IMR-90 (cell line): Measurements from ENCODE around the gene PRKCA. TPM values are rescaled to one million over a fixed set of nuclear protein-coding genes. Genes with fewer than 3 reads are reported as not detected.

ENCODE experiments used
- ATAC-seq: fragments of 200-7000 bp; cut with Tn5 transposase; 2 replicates; pipeline ENCODE4 v1.9.1; 2020; ENCODE audit warnings: low read depth, mild to moderate bottlenecking, moderate library complexity
- BruUV-seq: library from RNA; stranded (reverse); fragments of 400-500 nt; replicated peaks from 2 replicates; lab custom pipeline; 2021; lab: Mats Ljungman, UMichigan
- CTCF ChIA-PET: fragments of 300-600 bp; formaldehyde crosslinking; extraction: SDS; loops from one replicate; lab custom pipeline; 2021; ENCODE audit warnings: antibody characterized with exemption; lab: Yijun Ruan, JAX
- POLR2A ChIA-PET: fragments of 300-600 bp; sonication (Branson Sonifier 250); formaldehyde crosslinking; loops from one replicate; lab custom pipeline; 2022; ENCODE audit warnings: antibody characterized with exemption; ENCODE audit not compliant: unreplicated experiment; lab: Charles Lee
- DNase-seq: peaks from one replicate; pipeline ENCODE4 v3.0.0; 2013
- H2AFZ ChIP-seq: replicated peaks from 2 replicates; pipeline ENCODE3; 2013; ENCODE audit warnings: low read length, mild to moderate bottlenecking; ENCODE audit not compliant: poor library complexity
- H2AK5ac ChIP-seq: 2 replicates; pipeline ENCODE4 v1.6.1; 2013; ENCODE audit warnings: low read depth, low read length, inconsistent platforms
- H2AK9ac ChIP-seq: replicated peaks from 2 replicates; pipeline ENCODE3; 2013; ENCODE audit warnings: mild to moderate bottlenecking, low read depth, low read length, moderate library complexity; ENCODE audit not compliant: poor library complexity
- H2BK120ac ChIP-seq: 2 replicates; pipeline ENCODE4 v1.6.1; 2013; ENCODE audit warnings: low read depth, low read length, inconsistent platforms
- H2BK15ac ChIP-seq: 3 replicates; pipeline ENCODE4 v1.6.1; 2013; ENCODE audit warnings: low read depth, low read length, inconsistent platforms
- H2BK20ac ChIP-seq: 2 replicates; pipeline ENCODE4 v1.6.1; 2013; ENCODE audit warnings: low read depth, mild to moderate bottlenecking, inconsistent platforms, low read length, moderate library complexity
- H2BK5ac ChIP-seq: 2 replicates; pipeline ENCODE4 v1.6.1; 2013; ENCODE audit warnings: mild to moderate bottlenecking, low read depth, low read length, inconsistent platforms; ENCODE audit not compliant: poor library complexity, severe bottlenecking
- H3K14ac ChIP-seq: replicated peaks from 2 replicates; pipeline ENCODE4 v1.6.1; 2013; ENCODE audit warnings: low read depth, low read length, inconsistent platforms
- H3K18ac ChIP-seq: 2 replicates; pipeline ENCODE4 v1.6.1; 2013; ENCODE audit warnings: low read depth, low read length, control low read depth
- H3K23ac ChIP-seq: 2 replicates; pipeline ENCODE4 v1.6.1; 2013; ENCODE audit warnings: low read depth, low read length, inconsistent platforms
- H3K27ac ChIP-seq: 2 replicates; pipeline ENCODE4 v1.5.1; 2013; ENCODE audit warnings: mild to moderate bottlenecking, control low read depth, low read length; ENCODE audit not compliant: insufficient read depth
- H3K27me3 ChIP-seq: 2 replicates; pipeline ENCODE4 v1.6.1; 2013; ENCODE audit warnings: low read length; ENCODE audit not compliant: control insufficient read depth, insufficient read depth
- H3K36me3 ChIP-seq: 2 replicates; pipeline ENCODE4 v1.6.1; 2013; ENCODE audit warnings: low read length, mixed read lengths; ENCODE audit not compliant: control insufficient read depth, insufficient read depth
- H3K4ac ChIP-seq: 2 replicates; pipeline ENCODE4 v1.6.1; 2013; ENCODE audit warnings: low read depth, low read length, inconsistent platforms
- H3K4me1 ChIP-seq: 2 replicates; pipeline ENCODE4 v1.6.1; 2013; ENCODE audit warnings: low read length, mixed read lengths; ENCODE audit not compliant: control insufficient read depth, insufficient read depth
- H3K4me2 ChIP-seq: 2 replicates; pipeline ENCODE4 v1.6.1; 2013; ENCODE audit warnings: low read depth, mild to moderate bottlenecking, control low read depth, low read length, moderate library complexity
- H3K4me3 ChIP-seq: 2 replicates; pipeline ENCODE4 v1.5.1; 2013; ENCODE audit warnings: low read depth, mild to moderate bottlenecking, control low read depth, low read length, moderate library complexity; ENCODE audit not compliant: insufficient read depth
- H3K56ac ChIP-seq: 2 replicates; pipeline ENCODE4 v1.6.1; 2013; ENCODE audit warnings: low read length, inconsistent platforms; ENCODE audit not compliant: insufficient read depth; ENCODE audit errors: extremely low read depth
- H3K79me1 ChIP-seq, 2 experiments: 2 replicates each; pipeline ENCODE4 v1.6.1; 2013; ENCODE audit warnings: low read length in 2 of 2, inconsistent platforms in 1 of 2, low read depth in 1 of 2
- H3K9ac ChIP-seq: 2 replicates; pipeline ENCODE4 v1.6.1; 2013; ENCODE audit warnings: low read depth, low read length, control low read depth
- H3K9me1 ChIP-seq: 2 replicates; pipeline ENCODE4 v1.6.1; 2013; ENCODE audit warnings: low read length, inconsistent platforms; ENCODE audit not compliant: insufficient read depth
- H3K9me3 ChIP-seq: 2 replicates; pipeline ENCODE4 v1.6.1; 2013; ENCODE audit warnings: low read length; ENCODE audit not compliant: control insufficient read depth, insufficient read depth
- H4K20me1 ChIP-seq: 2 replicates; pipeline ENCODE4 v1.6.1; 2013; ENCODE audit warnings: low read length, inconsistent platforms; ENCODE audit not compliant: insufficient read depth
- H4K5ac ChIP-seq: 2 replicates; pipeline ENCODE4 v1.6.1; 2013; ENCODE audit warnings: mild to moderate bottlenecking, low read depth, low read length, control low read depth
- H4K8ac ChIP-seq, 2 experiments: 2 replicates each; pipeline ENCODE4 v1.6.1; 2013; ENCODE audit warnings: low read depth in 2 of 2, low read length in 2 of 2, control low read depth in 1 of 2, inconsistent platforms in 1 of 2
- H4K91ac ChIP-seq: 2 replicates; pipeline ENCODE4 v1.6.1; 2013; ENCODE audit warnings: low read depth, low read length, inconsistent platforms; ENCODE audit not compliant: insufficient read depth
- BHLHE40 ChIP-seq: fragments of 150-350 bp; IDR thresholded peaks from 2 replicates; pipeline ENCODE4 v1.6.1; 2016; ENCODE audit warnings: mild to moderate bottlenecking, low read depth, low read length
- CEBPB ChIP-seq: IDR thresholded peaks from 2 replicates; pipeline ENCODE4 v1.6.1; 2012; ENCODE audit warnings: low read depth, low read length, improper control_type of control experiment
- CHD1 ChIP-seq: IDR thresholded peaks from 2 replicates; pipeline ENCODE4 v1.6.1; 2012; ENCODE audit warnings: low read depth, low read length, improper control_type of control experiment
- CTCF ChIP-seq: conservative IDR thresholded peaks from 2 replicates; pipeline ENCODE4 v1.5.1; 2012; ENCODE audit warnings: mild to moderate bottlenecking, low read depth, low read length, improper control_type of control experiment
- ELK1 ChIP-seq: fragments of 150-350 bp; IDR thresholded peaks from 2 replicates; pipeline ENCODE4 v1.6.1; 2016; ENCODE audit warnings: low read depth, mild to moderate bottlenecking, low read length, moderate library complexity, borderline replicate concordance
- FOS ChIP-seq: fragments of 150-350 bp; IDR thresholded peaks from 2 replicates; pipeline ENCODE4 v1.6.1; 2016; ENCODE audit warnings: low read depth, low read length
- MAFK ChIP-seq: IDR thresholded peaks from 2 replicates; pipeline ENCODE4 v1.6.1; 2012; ENCODE audit warnings: low read depth, low read length, improper control_type of control experiment
- MAZ ChIP-seq: IDR thresholded peaks from 2 replicates; pipeline ENCODE4 v1.6.1; 2012; ENCODE audit warnings: low read depth, mild to moderate bottlenecking, low read length, improper control_type of control experiment, moderate library complexity, borderline replicate concordance
- MXI1 ChIP-seq: IDR thresholded peaks from 2 replicates; pipeline ENCODE4 v1.6.1; 2012; ENCODE audit warnings: low read depth, mild to moderate bottlenecking, low read length, moderate library complexity, borderline replicate concordance
- NFE2L2 ChIP-seq: fragments of 150-350 bp; IDR thresholded peaks from 2 replicates; pipeline ENCODE4 v1.6.1; 2016; ENCODE audit warnings: low read depth, mild to moderate bottlenecking, low read length
- POLR2A ChIP-seq: IDR thresholded peaks from 2 replicates; pipeline ENCODE4 v1.6.1; 2012; ENCODE audit warnings: mild to moderate bottlenecking, low read depth, low read length
- RAD21 ChIP-seq: IDR thresholded peaks from 2 replicates; pipeline ENCODE4 v1.6.1; 2012; ENCODE audit warnings: low read length, improper control_type of control experiment
- RCOR1 ChIP-seq: IDR thresholded peaks from 2 replicates; pipeline ENCODE4 v1.6.1; 2012; ENCODE audit warnings: mild to moderate bottlenecking, low read length, improper control_type of control experiment; ENCODE audit not compliant: insufficient replicate concordance
- RFX5 ChIP-seq: IDR thresholded peaks from 2 replicates; pipeline ENCODE4 v1.8.0; 2012; ENCODE audit warnings: low read depth, mild to moderate bottlenecking, low read length, moderate library complexity
- SMC3 ChIP-seq: fragments of 150-350 bp; IDR thresholded peaks from 2 replicates; pipeline ENCODE4 v1.6.1; 2016; ENCODE audit warnings: low read depth, mild to moderate bottlenecking, antibody characterized with exemption, low read length, moderate library complexity
- WGBS, 2 experiments: methylation state at CpG; one replicate each; pipeline versions ENCODE4 v1.1.5 to v1.1.7; 2013; ENCODE audit warnings: missing lambda C conversion rate in 2 of 2; ENCODE audit not compliant: insufficient read length in 1 of 2; ENCODE audit errors: extremely low coverage in 2 of 2; 5-methylcytosine and 5-hydroxymethylcytosine counted together
- dilution Hi-C: fragments of 300-500 bp; cut with HindIII; formaldehyde crosslinking; loops from one replicate; pipeline ENCODE4 v1.14.3; 2018; ENCODE audit warnings: low sequenced_read_pairs; ENCODE audit not compliant: unreplicated experiment
- in situ Hi-C: fragments of 300-500 bp; cut with MboI; formaldehyde crosslinking; loops from 3 replicates; pipeline ENCODE4 v1.14.3; 2019; ENCODE audit warnings: low sequenced_read_pairs, inconsistent platforms, mixed read lengths
- intact Hi-C: fragments of 100-400 bp; cut with micrococcal nuclease; formaldehyde crosslinking; loops from 2 replicates; pipeline ENCODE4 v1.10.0; 2022
- polyA plus RNA-seq, 3 experiments: library from polyadenylated mRNA; depleted of rRNA; stranded (reverse); fragments of >200 nt; gene quantifications; 2 replicates each; pipeline ENCODE4 v1.2.3, GENCODE V29; 2012; ENCODE audit warnings: low replicate concordance in 1 of 3
- total RNA-seq: library from RNA; depleted of rRNA; stranded (reverse); fragments of >200 nt; gene quantifications from 2 replicates; pipeline ENCODE4 v1.2.3, GENCODE V29; 2012
- TF ChIP-seq, protein P1 (sequence below): fragments of 150-350 bp; IDR thresholded peaks from 2 replicates; pipeline ENCODE4 v1.6.1; 2017; ENCODE audit warnings: mild to moderate bottlenecking, antibody characterized with exemption, low read length, low read depth

Gene PRKCA
- total and polyA plus RNA-seq, 2 of the 4 experiments (the other 2 are of a cell fraction) = 31.0 to 46.0 TPM

- dilution Hi-C loops (no loop called here), intact Hi-C loops (no loop called here), in situ Hi-C loops (no loop called here)
- H4K5ac ChIP-seq = no peak overlapping the region
- H3K18ac ChIP-seq = no peak overlapping the region
- H2AK5ac ChIP-seq = no peak overlapping the region
- no peak overlapping the region for H4K91ac ChIP-seq
- H3K36me3 ChIP-seq = no peaks in the 10 kb centered on the region
- H2BK15ac ChIP-seq = no peak overlapping the region
- no peaks in the 10 kb centered on the region for H4K20me1 ChIP-seq
- H2AFZ ChIP-seq = no peak overlapping the region
- ChIA-PET POLR2A (no interaction called here), CTCF (no interaction called here)
- no peaks in the 10 kb centered on the region for H3K9me3 ChIP-seq
- no peak overlapping the region for H4K8ac ChIP-seq
- peak overlapping the region; percentile 47 for H2BK5ac ChIP-seq
- H3K27me3 ChIP-seq = no peaks in the 10 kb centered on the region
- H3K4ac ChIP-seq = no peak overlapping the region
- no peak overlapping the region for H3K56ac ChIP-seq
- H3K4me1 ChIP-seq = peaks cover 18% of the 10 kb centered on the region
- H2BK20ac ChIP-seq = no peak overlapping the region
- H3K14ac ChIP-seq = no peak overlapping the region
- H3K23ac ChIP-seq = no peak overlapping the region
- H3K79me1 ChIP-seq = peaks cover 0 to 16% of the 10 kb centered on the region in 2 experiments; a peak in 1 of 4 replicates
- no peak overlapping the region for H3K9ac ChIP-seq
- BruUV-seq = no TSS peak
- no peak for DNase-seq
- H2AK9ac ChIP-seq = no peak overlapping the region
- no CpG with 5 or more reads among the region's 2 CpGs for WGBS, 2 experiments
- no peak overlapping the region for H3K4me2 ChIP-seq
- TF ChIP-seq POLR2A (no peak), RCOR1 (no peak), ELK1 (no peak), BHLHE40 (no peak), RAD21 (no peak), RFX5 (no peak), FOS (no peak), CEBPB (no peak), MAZ (no peak), MAFK (no peak), CTCF (no peak), NFE2L2 (no peak), SMC3 (no peak), MXI1 (no peak), CHD1 (no peak)
- TF ChIP-seq, protein P1, sequence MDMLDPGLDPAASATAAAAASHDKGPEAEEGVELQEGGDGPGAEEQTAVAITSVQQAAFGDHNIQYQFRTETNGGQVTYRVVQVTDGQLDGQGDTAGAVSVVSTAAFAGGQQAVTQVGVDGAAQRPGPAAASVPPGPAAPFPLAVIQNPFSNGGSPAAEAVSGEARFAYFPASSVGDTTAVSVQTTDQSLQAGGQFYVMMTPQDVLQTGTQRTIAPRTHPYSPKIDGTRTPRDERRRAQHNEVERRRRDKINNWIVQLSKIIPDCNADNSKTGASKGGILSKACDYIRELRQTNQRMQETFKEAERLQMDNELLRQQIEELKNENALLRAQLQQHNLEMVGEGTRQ = no peak
- ATAC-seq = no peak
- H3K9me1 ChIP-seq = peaks cover 21% of the 10 kb centered on the region
- no peak overlapping the region for H3K27ac ChIP-seq
- H2BK120ac ChIP-seq = no peak overlapping the region
- H3K4me3 ChIP-seq = no peak overlapping the region
These were observed 32.3 kb upstream of the PRKCA start for GRCh38 chr17:66270106-66270505.
